GM23338 (cell line): Measurements from ENCODE around the gene EEIG2. TPM values are rescaled to one million over a fixed set of nuclear protein-coding genes. Genes with fewer than 3 reads are reported as not detected.

ENCODE experiments used
- ATAC-seq: fragments of 200-7000 bp; cut with Tn5 transposase; 3 replicates; pipeline ENCODE4 v1.9.1; 2020
- DNase-seq: peaks from one replicate; pipeline ENCODE4 v3.0.0-alpha.2; 2015; ENCODE audit warnings: low spot score
- H2AFZ ChIP-seq: fragments of 200-600 bp; sonication (generic); 2 replicates; pipeline ENCODE4 v1.8.0; 2016; ENCODE audit warnings: antibody characterized with exemption, mild to moderate bottlenecking, moderate library complexity
- H3F3A ChIP-seq: fragments of 200-600 bp; sonication (generic); replicated peaks from 2 replicates; pipeline ENCODE4 v1.8.0; 2017; ENCODE audit warnings: antibody characterized with exemption, mixed run types, low read depth
- H3K27ac ChIP-seq: fragments of 200-600 bp; sonication (generic); 2 replicates; pipeline ENCODE4 v1.6.1; 2016; ENCODE audit warnings: low read depth
- H3K27me3 ChIP-seq: fragments of 200-600 bp; sonication (generic); 2 replicates; pipeline ENCODE4 v1.8.0; 2016; ENCODE audit warnings: mild to moderate bottlenecking, mixed run types, moderate library complexity; ENCODE audit not compliant: insufficient read depth
- H3K36me3 ChIP-seq: fragments of 200-600 bp; sonication (generic); 2 replicates; pipeline ENCODE4 v1.8.0; 2016; ENCODE audit warnings: mild to moderate bottlenecking; ENCODE audit not compliant: insufficient read depth
- H3K4me1 ChIP-seq: fragments of 200-600 bp; sonication (generic); 2 replicates; pipeline ENCODE4 v1.8.0; 2016; ENCODE audit warnings: mild to moderate bottlenecking, moderate library complexity; ENCODE audit not compliant: insufficient read depth
- H3K4me2 ChIP-seq: fragments of 200-600 bp; sonication (generic); 2 replicates; pipeline ENCODE4 v1.7.1; 2017; ENCODE audit warnings: mixed run types
- H3K4me3 ChIP-seq: fragments of 200-600 bp; sonication (generic); 2 replicates; pipeline ENCODE4 v1.6.1; 2016; ENCODE audit warnings: mixed run types
- H3K79me2 ChIP-seq: fragments of 200-600 bp; sonication (generic); replicated peaks from 2 replicates; pipeline ENCODE4 v1.8.0; 2017; ENCODE audit warnings: mild to moderate bottlenecking; ENCODE audit not compliant: insufficient read depth
- H3K9me2 ChIP-seq: fragments of 200-600 bp; sonication (generic); 2 replicates; pipeline ENCODE4 v1.8.0; 2017; ENCODE audit not compliant: insufficient read depth
- H4K20me1 ChIP-seq: fragments of 200-600 bp; sonication (generic); replicated peaks from 2 replicates; pipeline ENCODE4 v1.8.0; 2017; ENCODE audit warnings: mild to moderate bottlenecking; ENCODE audit not compliant: insufficient read depth
- H3K27ac Mint-ChIP-seq: 2 replicates; pipeline ENCODE4 v1.8.0; 2020; ENCODE audit warnings: inconsistent platforms, mild to moderate bottlenecking, moderate library complexity, mixed read lengths
- H3K27me3 Mint-ChIP-seq: 3 replicates; pipeline ENCODE4 v1.8.0; 2022; ENCODE audit warnings: low read depth, mild to moderate bottlenecking, moderate library complexity, mixed read lengths, inconsistent platforms; ENCODE audit not compliant: insufficient read depth, poor library complexity
- H3K36me3 Mint-ChIP-seq: 3 replicates; pipeline ENCODE4 v1.8.0; 2021; ENCODE audit warnings: low read depth, mild to moderate bottlenecking, inconsistent platforms, moderate library complexity, mixed read lengths
- H3K4me1 Mint-ChIP-seq: 3 replicates; pipeline ENCODE4 v1.8.0; 2020; ENCODE audit warnings: mild to moderate bottlenecking, inconsistent platforms, mixed read lengths
- H3K4me3 Mint-ChIP-seq: 3 replicates; pipeline ENCODE4 v1.8.0; 2021; ENCODE audit warnings: moderate library complexity, mild to moderate bottlenecking, inconsistent platforms, mixed read lengths
- H3K9me3 Mint-ChIP-seq: 3 replicates; pipeline ENCODE4 v1.8.0; 2020; ENCODE audit warnings: moderate library complexity, mild to moderate bottlenecking, inconsistent platforms, mixed read lengths
- CREB1 ChIP-seq: fragments of 250-450 bp; sonication (Bioruptor Pico); IDR thresholded peaks from 2 replicates; pipeline ENCODE4 v1.5.0; 2020; ENCODE audit warnings: low read depth, mild to moderate bottlenecking, moderate library complexity
- EZH2 ChIP-seq: fragments of 200-600 bp; sonication (generic); IDR thresholded peaks from one replicate; pipeline ENCODE4 v1.8.0; 2017; ENCODE audit warnings: antibody characterized with exemption, mild to moderate bottlenecking, low read depth; ENCODE audit not compliant: unreplicated experiment
- NANOG ChIP-seq: IDR thresholded peaks from 2 replicates; pipeline ENCODE4 v1.6.1; 2016; ENCODE audit warnings: antibody characterized with exemption, borderline replicate concordance
- ZNF331 ChIP-seq: fragments of 250-450 bp; sonication (Bioruptor Pico); IDR thresholded peaks from 2 replicates; pipeline ENCODE4 v1.5.0; 2020; ENCODE audit warnings: low read depth, mild to moderate bottlenecking, moderate library complexity
- polyA plus RNA-seq: library from polyadenylated mRNA; unstranded; fragments of >200 nt; fragmentation: Nextera tagmentation; extraction: Ambion mirVana; gene quantifications from 2 replicates; pipeline ENCODE4 v1.2.1, GENCODE V29; 2016
- total RNA-seq: library from RNA; depleted of rRNA; stranded (reverse); fragments of >200 nt; shearing (Covaris generic); gene quantifications from 2 replicates; pipeline ENCODE4 v1.2.3, GENCODE V29; 2014
- TF ChIP-seq, protein P1 (sequence below): fragments of 250-450 bp; sonication (Bioruptor Pico); IDR thresholded peaks from 2 replicates; pipeline ENCODE4 v1.5.0; 2020; ENCODE audit warnings: mild to moderate bottlenecking, moderate library complexity
- TF ChIP-seq, protein P2 (sequence below): IDR thresholded peaks from one replicate; pipeline ENCODE4 v1.6.1; 2018; ENCODE audit warnings: antibody characterized with exemption; ENCODE audit not compliant: unreplicated experiment
- TF ChIP-seq, protein P3 (sequence below), 2 experiments: fragments of 200-600 bp in 1 of 2; sonication (generic) in 1 of 2; conservative IDR thresholded peaks; 2 replicates each; pipeline versions ENCODE4 v1.5.1 to v1.6.1; 2016 to 2017; ENCODE audit warnings: antibody characterized with exemption in 2 of 2, low read depth in 2 of 2, mild to moderate bottlenecking in 2 of 2, moderate library complexity in 1 of 2

The EEIG2 gene
- total and polyA plus RNA-seq, 2 experiments from 2014 or later: 7.9 to 44.5 TPM

DNA sequence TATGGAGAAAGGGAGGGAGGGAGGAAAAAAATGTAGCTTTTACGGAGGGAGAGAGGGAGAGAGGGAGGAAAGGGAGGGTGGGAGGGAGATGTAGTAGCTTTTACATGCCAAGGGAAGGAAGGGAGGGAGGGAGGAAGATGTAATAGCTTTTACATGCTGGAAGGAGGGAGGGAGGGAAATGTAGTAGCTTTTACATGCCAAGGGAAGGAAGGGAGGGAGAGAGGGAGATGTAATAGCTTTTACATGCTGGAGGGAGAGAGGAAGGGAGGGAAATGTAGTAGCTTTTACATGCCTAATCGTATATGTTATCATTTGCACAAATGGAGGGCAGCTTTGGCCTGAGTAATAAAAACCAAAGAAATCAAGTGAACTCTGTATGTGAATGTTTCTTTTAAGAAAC lies 35.6 kb downstream of the EEIG2 start (continued):
- TF ChIP-seq, protein P1, sequence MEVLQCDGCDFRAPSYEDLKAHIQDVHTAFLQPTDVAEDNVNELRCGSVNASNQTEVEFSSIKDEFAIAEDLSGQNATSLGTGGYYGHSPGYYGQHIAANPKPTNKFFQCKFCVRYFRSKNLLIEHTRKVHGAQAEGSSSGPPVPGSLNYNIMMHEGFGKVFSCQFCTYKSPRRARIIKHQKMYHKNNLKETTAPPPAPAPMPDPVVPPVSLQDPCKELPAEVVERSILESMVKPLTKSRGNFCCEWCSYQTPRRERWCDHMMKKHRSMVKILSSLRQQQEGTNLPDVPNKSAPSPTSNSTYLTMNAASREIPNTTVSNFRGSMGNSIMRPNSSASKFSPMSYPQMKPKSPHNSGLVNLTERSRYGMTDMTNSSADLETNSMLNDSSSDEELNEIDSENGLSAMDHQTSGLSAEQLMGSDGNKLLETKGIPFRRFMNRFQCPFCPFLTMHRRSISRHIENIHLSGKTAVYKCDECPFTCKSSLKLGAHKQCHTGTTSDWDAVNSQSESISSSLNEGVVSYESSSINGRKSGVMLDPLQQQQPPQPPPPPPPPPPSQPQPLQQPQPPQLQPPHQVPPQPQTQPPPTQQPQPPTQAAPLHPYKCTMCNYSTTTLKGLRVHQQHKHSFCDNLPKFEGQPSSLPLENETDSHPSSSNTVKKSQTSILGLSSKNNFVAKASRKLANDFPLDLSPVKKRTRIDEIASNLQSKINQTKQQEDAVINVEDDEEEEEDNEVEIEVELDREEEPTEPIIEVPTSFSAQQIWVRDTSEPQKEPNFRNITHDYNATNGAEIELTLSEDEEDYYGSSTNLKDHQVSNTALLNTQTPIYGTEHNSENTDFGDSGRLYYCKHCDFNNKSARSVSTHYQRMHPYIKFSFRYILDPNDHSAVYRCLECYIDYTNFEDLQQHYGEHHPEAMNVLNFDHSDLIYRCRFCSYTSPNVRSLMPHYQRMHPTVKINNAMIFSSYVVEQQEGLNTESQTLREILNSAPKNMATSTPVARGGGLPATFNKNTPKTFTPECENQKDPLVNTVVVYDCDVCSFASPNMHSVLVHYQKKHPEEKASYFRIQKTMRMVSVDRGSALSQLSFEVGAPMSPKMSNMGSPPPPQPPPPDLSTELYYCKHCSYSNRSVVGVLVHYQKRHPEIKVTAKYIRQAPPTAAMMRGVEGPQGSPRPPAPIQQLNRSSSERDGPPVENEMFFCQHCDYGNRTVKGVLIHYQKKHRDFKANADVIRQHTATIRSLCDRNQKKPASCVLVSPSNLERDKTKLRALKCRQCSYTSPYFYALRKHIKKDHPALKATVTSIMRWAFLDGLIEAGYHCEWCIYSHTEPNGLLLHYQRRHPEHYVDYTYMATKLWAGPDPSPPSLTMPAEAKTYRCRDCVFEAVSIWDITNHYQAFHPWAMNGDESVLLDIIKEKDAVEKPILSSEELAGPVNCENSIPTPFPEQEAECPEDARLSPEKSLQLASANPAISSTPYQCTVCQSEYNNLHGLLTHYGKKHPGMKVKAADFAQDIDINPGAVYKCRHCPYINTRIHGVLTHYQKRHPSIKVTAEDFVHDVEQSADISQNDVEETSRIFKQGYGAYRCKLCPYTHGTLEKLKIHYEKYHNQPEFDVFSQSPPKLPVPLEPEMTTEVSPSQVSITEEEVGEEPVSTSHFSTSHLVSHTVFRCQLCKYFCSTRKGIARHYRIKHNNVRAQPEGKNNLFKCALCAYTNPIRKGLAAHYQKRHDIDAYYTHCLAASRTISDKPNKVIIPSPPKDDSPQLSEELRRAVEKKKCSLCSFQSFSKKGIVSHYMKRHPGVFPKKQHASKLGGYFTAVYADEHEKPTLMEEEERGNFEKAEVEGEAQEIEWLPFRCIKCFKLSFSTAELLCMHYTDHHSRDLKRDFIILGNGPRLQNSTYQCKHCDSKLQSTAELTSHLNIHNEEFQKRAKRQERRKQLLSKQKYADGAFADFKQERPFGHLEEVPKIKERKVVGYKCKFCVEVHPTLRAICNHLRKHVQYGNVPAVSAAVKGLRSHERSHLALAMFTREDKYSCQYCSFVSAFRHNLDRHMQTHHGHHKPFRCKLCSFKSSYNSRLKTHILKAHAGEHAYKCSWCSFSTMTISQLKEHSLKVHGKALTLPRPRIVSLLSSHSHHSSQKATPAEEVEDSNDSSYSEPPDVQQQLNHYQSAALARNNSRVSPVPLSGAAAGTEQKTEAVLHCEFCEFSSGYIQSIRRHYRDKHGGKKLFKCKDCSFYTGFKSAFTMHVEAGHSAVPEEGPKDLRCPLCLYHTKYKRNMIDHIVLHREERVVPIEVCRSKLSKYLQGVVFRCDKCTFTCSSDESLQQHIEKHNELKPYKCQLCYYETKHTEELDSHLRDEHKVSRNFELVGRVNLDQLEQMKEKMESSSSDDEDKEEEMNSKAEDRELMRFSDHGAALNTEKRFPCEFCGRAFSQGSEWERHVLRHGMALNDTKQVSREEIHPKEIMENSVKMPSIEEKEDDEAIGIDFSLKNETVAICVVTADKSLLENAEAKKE (CRISPR knock-in tag): no peak
- TF ChIP-seq CREB1 (CRISPR knock-in tag): no peak

DNA sequence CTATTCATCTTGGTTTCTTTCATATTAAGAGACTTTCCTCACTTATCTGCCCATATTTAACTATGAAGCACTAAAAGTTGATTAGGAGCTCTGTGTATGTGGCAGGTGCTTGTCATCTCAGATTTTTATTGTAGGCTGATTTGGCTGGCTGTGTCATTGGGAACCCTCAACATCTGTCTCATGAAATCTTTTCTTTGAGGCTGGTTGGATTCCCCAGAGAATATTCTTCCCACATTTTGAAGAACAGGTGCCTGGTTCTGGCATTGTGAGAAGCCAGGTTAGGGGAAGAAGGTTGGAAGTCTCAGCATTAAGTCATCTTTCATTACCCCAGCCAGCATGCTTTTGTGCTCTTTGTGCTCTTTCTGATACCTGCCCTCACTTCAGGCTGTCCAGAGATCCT lies 37.1 kb downstream of the EEIG2 start:
- H3K4me1 Mint-ChIP-seq: peaks cover 5% of the 10 kb centered on the region; the same call in 2 of the 3 replicates
- H3K27ac ChIP-seq: no peak overlapping the region
- TF ChIP-seq, protein P2, sequence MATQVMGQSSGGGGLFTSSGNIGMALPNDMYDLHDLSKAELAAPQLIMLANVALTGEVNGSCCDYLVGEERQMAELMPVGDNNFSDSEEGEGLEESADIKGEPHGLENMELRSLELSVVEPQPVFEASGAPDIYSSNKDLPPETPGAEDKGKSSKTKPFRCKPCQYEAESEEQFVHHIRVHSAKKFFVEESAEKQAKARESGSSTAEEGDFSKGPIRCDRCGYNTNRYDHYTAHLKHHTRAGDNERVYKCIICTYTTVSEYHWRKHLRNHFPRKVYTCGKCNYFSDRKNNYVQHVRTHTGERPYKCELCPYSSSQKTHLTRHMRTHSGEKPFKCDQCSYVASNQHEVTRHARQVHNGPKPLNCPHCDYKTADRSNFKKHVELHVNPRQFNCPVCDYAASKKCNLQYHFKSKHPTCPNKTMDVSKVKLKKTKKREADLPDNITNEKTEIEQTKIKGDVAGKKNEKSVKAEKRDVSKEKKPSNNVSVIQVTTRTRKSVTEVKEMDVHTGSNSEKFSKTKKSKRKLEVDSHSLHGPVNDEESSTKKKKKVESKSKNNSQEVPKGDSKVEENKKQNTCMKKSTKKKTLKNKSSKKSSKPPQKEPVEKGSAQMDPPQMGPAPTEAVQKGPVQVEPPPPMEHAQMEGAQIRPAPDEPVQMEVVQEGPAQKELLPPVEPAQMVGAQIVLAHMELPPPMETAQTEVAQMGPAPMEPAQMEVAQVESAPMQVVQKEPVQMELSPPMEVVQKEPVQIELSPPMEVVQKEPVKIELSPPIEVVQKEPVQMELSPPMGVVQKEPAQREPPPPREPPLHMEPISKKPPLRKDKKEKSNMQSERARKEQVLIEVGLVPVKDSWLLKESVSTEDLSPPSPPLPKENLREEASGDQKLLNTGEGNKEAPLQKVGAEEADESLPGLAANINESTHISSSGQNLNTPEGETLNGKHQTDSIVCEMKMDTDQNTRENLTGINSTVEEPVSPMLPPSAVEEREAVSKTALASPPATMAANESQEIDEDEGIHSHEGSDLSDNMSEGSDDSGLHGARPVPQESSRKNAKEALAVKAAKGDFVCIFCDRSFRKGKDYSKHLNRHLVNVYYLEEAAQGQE: no peak
- TF ChIP-seq EZH2 (no peak), ZNF331 (CRISPR knock-in tag) (no peak), NANOG (no peak)
- TF ChIP-seq, protein P3, sequence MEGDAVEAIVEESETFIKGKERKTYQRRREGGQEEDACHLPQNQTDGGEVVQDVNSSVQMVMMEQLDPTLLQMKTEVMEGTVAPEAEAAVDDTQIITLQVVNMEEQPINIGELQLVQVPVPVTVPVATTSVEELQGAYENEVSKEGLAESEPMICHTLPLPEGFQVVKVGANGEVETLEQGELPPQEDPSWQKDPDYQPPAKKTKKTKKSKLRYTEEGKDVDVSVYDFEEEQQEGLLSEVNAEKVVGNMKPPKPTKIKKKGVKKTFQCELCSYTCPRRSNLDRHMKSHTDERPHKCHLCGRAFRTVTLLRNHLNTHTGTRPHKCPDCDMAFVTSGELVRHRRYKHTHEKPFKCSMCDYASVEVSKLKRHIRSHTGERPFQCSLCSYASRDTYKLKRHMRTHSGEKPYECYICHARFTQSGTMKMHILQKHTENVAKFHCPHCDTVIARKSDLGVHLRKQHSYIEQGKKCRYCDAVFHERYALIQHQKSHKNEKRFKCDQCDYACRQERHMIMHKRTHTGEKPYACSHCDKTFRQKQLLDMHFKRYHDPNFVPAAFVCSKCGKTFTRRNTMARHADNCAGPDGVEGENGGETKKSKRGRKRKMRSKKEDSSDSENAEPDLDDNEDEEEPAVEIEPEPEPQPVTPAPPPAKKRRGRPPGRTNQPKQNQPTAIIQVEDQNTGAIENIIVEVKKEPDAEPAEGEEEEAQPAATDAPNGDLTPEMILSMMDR (conservative IDR thresholded peaks at IDR 0.05; ENCODE audit: low read depth in 2 of 2): no peak

More for the DNA sequence above, 37.1 kb downstream of the EEIG2 start:
- peaks cover 4% of the 10 kb centered on the region; the same call in 1 of the 2 replicates for H4K20me1 ChIP-seq
- H3K27me3 Mint-ChIP-seq: peaks cover 2% of the 10 kb centered on the region
- no peaks in the 10 kb centered on the region for H3F3A ChIP-seq
- H3K27ac Mint-ChIP-seq: no peak overlapping the region
- no peaks in the 10 kb centered on the region for H3K9me2 ChIP-seq
- H2AFZ ChIP-seq: no peak overlapping the region
- H3K36me3 Mint-ChIP-seq: no peaks in the 10 kb centered on the region
- H3K27me3 ChIP-seq: no peaks in the 10 kb centered on the region
- DNase-seq (no peak), ATAC-seq (no peak)
- H3K36me3 ChIP-seq: peaks cover 5% of the 10 kb centered on the region; the same call in 1 of the 2 replicates
- no peaks in the 10 kb centered on the region; the same call in 1 of the 2 replicates for H3K4me1 ChIP-seq
- no peak overlapping the region for H3K4me3 ChIP-seq
- H3K4me3 Mint-ChIP-seq: no peak overlapping the region
- H3K9me3 Mint-ChIP-seq: no peaks in the 10 kb centered on the region
- H3K4me2 ChIP-seq: no peak overlapping the region
- H3K79me2 ChIP-seq: peaks cover 54% of the 10 kb centered on the region
